Measurements from ENCODE around the gene PIK3R1. TPM values are rescaled to one million over a fixed set of nuclear protein-coding genes. Genes with fewer than 3 reads are reported as not detected.

The PIK3R1 gene
- total RNA-seq, 4 donors from 2014 or later: 15.9 to 114 (median 40.8) TPM

DNA sequence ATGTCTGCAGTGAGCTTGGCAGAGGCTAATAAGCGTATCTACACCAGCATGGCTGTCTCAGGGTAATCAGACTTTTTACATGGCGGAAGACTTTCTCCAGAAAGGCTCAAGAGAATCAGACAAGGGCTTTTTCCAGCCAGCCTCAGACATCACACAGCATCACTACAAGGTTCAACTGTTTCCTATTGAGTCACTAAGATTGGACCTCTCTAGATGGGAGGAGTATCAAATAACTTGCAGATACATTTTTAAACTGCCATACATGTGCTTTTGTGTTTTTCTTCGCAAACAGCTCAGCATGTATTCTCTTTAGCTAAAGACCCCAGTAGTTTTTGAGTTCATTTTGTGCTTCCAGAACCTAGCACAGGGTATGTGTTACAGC, 22.9 kb upstream of the PIK3R1 start:
- Histone ChIP-seq H3K36me3 (no peaks in the 10 kb centered on the region), H3K4me3 (no peak overlapping the region), H3K27me3 (no peaks in the 10 kb centered on the region), H3K27ac (no peak overlapping the region), H3K4me1 (peaks cover 0 to under 1% (median 0%) of the 10 kb centered on the region in 3 donors), H3K9me3 (no peaks in the 10 kb centered on the region)
- TF ChIP-seq CTCF (IDR thresholded peaks at IDR 0.05) (no peak), POLR2A (IDR thresholded peaks at IDR 0.05) (no peak)
- 90 to 100% methylated on average over 2 to 3 of the region's 3 CpGs for WGBS, 2 donors
- no peak for DNase-seq
- intact Hi-C loops (cut with DNase I): no loop called here

DNA sequence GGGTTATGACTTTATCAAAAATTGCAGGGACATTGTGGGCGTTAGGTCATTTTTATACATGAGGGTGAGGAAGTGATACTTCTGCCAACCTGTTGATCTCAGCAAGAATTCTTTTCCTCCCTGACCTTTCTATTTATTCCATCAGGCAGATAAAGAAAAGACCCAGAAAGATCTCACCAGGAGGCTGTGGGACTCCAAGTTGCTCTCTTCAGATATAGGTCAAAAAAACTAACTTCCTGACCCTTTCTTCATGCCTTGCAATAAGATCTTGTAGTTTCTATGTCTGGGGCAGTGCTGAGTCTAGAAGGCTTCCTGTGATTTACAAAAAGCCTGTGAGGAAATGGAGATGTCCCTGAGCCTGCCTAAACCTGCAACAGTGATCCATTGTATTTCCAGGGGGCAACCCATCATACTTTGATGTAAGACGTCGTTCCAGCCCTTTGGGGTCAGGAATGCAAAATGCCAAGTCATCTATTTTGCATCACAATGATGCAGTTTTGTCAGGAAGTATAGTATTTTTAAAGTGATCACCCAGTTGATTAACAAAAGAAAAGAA, 22.0 kb upstream of the PIK3R1 start:
- intact Hi-C loops (cut with DNase I): no loop called here
- H3K9me3 ChIP-seq: no peaks in the 10 kb centered on the region
- H3K4me3 ChIP-seq: no peak overlapping the region
- no peaks in the 10 kb centered on the region for H3K27me3 ChIP-seq
- no peak for DNase-seq
- no peak overlapping the region for H3K27ac ChIP-seq
- 24 to 39% methylated on average over 3 of the region's 3 CpGs for WGBS, 2 donors
- no peaks in the 10 kb centered on the region for H3K36me3 ChIP-seq
- H3K4me1 ChIP-seq: no peaks in the 10 kb centered on the region
- TF ChIP-seq POLR2A (IDR thresholded peaks at IDR 0.05) (no peak), CTCF (IDR thresholded peaks at IDR 0.05) (no peak)

DNA sequence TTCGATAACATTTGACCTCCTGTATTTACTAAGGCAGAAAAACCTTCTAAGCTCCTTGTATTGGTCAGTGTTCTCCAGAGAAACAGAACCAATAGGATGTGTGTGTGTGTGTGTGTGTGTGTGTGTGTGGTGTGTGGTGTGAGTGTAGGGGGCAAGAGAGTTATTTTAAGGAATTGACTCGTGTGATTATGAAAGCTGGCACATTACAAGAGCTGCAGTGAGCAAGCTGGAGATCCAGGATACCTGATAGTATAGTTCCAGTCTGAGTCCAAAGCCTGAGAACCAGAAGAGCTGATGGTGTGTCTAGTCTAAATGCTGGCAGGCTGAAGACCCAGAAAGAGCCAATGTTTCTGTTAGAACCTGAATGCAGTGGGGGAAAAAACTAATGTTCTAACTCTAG, 21.2 kb upstream of the PIK3R1 start:
- no peak overlapping the region for H3K4me3 ChIP-seq
- intact Hi-C loops (cut with DNase I): no loop called here
- H3K27ac ChIP-seq: no peak overlapping the region
- H3K4me1 ChIP-seq: no peaks in the 10 kb centered on the region
- no peaks in the 10 kb centered on the region for H3K9me3 ChIP-seq
- TF ChIP-seq CTCF (IDR thresholded peaks at IDR 0.05) (no peak), POLR2A (IDR thresholded peaks at IDR 0.05) (no peak)
- H3K36me3 ChIP-seq: no peaks in the 10 kb centered on the region
- H3K27me3 ChIP-seq: no peaks in the 10 kb centered on the region
- WGBS, 2 donors: 44% methylated on average over 2 of the region's 2 CpGs
- no peak for DNase-seq

DNA sequence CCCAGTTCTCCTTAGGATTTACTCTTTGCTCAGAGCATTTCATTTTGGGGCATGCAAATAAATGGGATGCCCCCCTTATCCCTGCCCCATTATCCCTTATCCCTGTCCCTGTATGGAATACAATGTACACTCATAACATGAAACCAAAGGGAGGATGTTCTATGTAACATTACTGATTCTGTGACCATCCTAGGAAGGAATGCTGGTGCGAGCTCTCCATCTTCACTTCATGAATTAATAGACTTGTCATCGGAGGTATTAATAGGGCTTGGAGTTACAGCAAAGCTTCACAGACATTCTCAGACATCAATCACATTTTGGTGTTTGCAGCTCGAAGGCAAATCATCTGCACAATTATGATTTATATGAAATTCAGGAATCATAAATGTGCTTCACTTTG, 20.4 kb upstream of the PIK3R1 start:
- TF ChIP-seq CTCF (IDR thresholded peaks at IDR 0.05) (no peak), POLR2A (IDR thresholded peaks at IDR 0.05) (no peak)
- Histone ChIP-seq H3K36me3 (no peaks in the 10 kb centered on the region), H3K27me3 (no peaks in the 10 kb centered on the region), H3K9me3 (no peaks in the 10 kb centered on the region), H3K4me1 (no peaks in the 10 kb centered on the region), H3K4me3 (no peak overlapping the region), H3K27ac (no peak overlapping the region)
- WGBS, 2 donors: 78 to 87% methylated on average over 3 of the region's 3 CpGs
- intact Hi-C loops (cut with DNase I): no loop called here
- no peak for DNase-seq

DNA sequence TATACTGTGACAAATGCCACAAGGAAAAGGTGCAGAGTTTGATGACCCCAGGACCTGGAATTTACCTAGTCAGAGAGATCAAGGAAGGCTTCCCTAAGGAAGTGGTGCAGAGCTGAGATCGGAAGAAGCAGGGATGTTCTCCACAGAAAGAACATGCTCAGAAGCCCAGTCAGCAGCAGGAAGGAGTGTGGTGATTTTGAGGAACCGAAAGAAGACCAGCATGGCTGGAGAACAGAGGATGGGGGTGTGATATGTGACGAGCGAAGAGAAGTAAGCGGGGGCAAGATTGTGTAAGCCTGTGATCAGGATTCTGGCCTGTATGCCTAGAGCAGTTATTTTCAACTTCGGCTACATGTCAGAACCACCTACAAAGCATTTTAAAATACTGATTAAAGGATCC, 18.7 kb upstream of the PIK3R1 start:
- H3K36me3 ChIP-seq: no peaks in the 10 kb centered on the region
- 78 to 89% methylated on average over 6 of the region's 6 CpGs for WGBS, 2 donors
- no peaks in the 10 kb centered on the region for H3K9me3 ChIP-seq
- H3K4me3 ChIP-seq: no peak overlapping the region
- H3K27ac ChIP-seq: peak overlapping the region in 2 of 4 donors; percentile 5 to 39
- TF ChIP-seq POLR2A (IDR thresholded peaks at IDR 0.05): no peak
- TF ChIP-seq CTCF (IDR thresholded peaks at IDR 0.05): no peak
- H3K27me3 ChIP-seq: no peaks in the 10 kb centered on the region
- peak; percentile 12 for DNase-seq
- intact Hi-C loops (cut with DNase I): no loop called here
- H3K4me1 ChIP-seq: peaks cover 0 to 6% (median 0%) of the 10 kb centered on the region in 3 donors

All from esophagus squamous epithelium (tissue), 5 donors.